GM18519 (cell line): ENCODE results near the gene HDAC10.

ENCODE experiments used
- ATAC-seq: cut with Tn5 transposase; IDR thresholded peaks from one replicate; pipeline ENCODE4 v1.9.1; 2021; ENCODE audit warnings: mild to moderate bottlenecking, moderate library complexity; ENCODE audit not compliant: unreplicated experiment, low FRiP score

Gene HDAC10

GRCh38 chr22:50271519-50271970 is 20.5 kb upstream of the HDAC10 start:
- no peak for ATAC-seq

GRCh38 chr22:50270666-50271394 is 19.8 kb upstream of the HDAC10 start:
- ATAC-seq: no peak

- no peak for ATAC-seq
Measured at GRCh38 chr22:50269970-50270665, 19.1 kb upstream of the HDAC10 start, which contains the start of gene MAPK11. TSS of gene MAPK11 (minus strand) at chr22:50270380. CDS start at chr22:50270292, 88 bp downstream.

- no peak for ATAC-seq
Measured at GRCh38 chr22:50269573-50269969, 18.5 kb upstream of the HDAC10 start.

GRCh38 chr22:50268655-50269113 is 17.6 kb upstream of the HDAC10 start:
- no peak for ATAC-seq

- no peak for ATAC-seq
Measured at GRCh38 chr22:50267591-50268390, 16.7 kb upstream of the HDAC10 start.

GRCh38 chr22:50266994-50267393 is 15.9 kb upstream of the HDAC10 start:
- ATAC-seq: no peak

- no peak for ATAC-seq
Measured at GRCh38 chr22:50264946-50265669, 14.0 kb upstream of the HDAC10 start.

GRCh38 chr22:50264104-50264745 is 13.2 kb upstream of the HDAC10 start:
- no peak for ATAC-seq

GRCh38 chr22:50262973-50263617 is 12.0 kb upstream of the HDAC10 start:
- no peak for ATAC-seq

- no peak for ATAC-seq
Measured at GRCh38 chr22:50262460-50262911, 11.4 kb upstream of the HDAC10 start.

GRCh38 chr22:50261615-50262459 is 10.8 kb upstream of the HDAC10 start, which contains the start of gene MAPK12:
TSS of gene MAPK12 (minus strand) at chr22:50261683. CDS start at chr22:50261509, 174 bp downstream.
- no peak for ATAC-seq

GRCh38 chr22:50260801-50261614 is 9.9 kb upstream of the HDAC10 start:
- ATAC-seq: no peak

- ATAC-seq: no peak
Measured at GRCh38 chr22:50260434-50260800, 9.4 kb upstream of the HDAC10 start.

GRCh38 chr22:50259302-50259701 is 8.2 kb upstream of the HDAC10 start:
- no peak for ATAC-seq

- no peak for ATAC-seq
Measured at GRCh38 chr22:50258361-50259292, 7.6 kb upstream of the HDAC10 start.
